ENCODE measurements around the gene CDC42EP1.
A peak's percentile ranks its signal among the peaks of the same experiment; 100 is the strongest.

The CDC42EP1 gene

GRCh38 chr22:37610480-37611129 lies 50.3 kb downstream of the CDC42EP1 start:
- peak in 1 of 2 experiments; percentile 17 for DNase-seq
- TF ChIP-seq POLR2A (IDR thresholded peaks at IDR 0.05; ENCODE audit: low read length), result no peak
- no peak for TF ChIP-seq GATA1 (IDR thresholded peaks at IDR 0.05; ENCODE audit: low read depth, low read length)

- DNase-seq, result no peak
- TF ChIP-seq GATA1 (IDR thresholded peaks at IDR 0.05; ENCODE audit: low read depth, low read length), result no peak
- TF ChIP-seq POLR2A (IDR thresholded peaks at IDR 0.05; ENCODE audit: low read length), result no peak
Observed at GRCh38 chr22:37611207-37611606, 50.9 kb downstream of the CDC42EP1 start.

DNA sequence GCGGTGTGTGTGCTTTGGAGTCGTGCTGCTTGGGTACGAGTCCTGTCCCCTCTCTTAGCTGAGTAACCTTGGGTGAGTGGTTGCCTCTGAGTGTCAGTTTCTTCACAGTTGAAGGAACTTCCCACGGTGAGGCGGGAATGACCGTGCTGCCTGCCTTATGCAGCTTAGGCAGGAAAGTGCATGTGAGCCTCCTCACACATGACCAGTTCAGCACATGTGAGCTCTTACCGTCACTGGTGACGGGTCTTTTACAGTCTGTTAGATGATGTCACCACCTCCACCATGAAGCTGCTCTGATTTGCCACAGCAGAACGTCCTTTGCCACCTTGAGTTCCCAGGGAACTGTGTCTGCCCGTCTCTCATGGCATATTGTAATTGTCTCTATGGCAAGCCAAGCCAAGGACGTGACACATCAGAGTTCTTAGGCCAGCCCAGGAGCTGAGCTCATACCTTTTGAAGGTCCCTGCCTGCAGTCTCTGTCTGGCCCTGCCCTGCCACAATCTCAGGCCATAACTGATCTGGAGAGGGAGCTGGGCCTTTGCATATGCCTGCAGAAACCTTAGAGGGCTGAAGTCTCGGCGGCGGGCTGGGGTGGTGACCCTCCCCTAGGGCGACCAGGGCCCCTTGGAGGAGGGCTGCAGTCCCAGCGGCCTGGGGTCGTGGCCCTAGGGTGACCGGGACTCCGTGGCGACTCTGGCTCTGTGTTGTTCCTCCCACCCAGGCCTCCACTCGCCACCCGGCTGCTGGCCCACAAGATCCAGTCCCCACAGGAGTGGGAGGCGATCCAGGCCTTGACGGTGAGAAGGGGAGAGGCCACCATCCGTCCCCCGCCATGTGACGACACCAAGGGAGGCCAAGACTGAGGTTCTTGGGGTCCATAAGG lies 56.2 kb downstream of the CDC42EP1 start:
- no peak for DNase-seq
- TF ChIP-seq GATA1 (IDR thresholded peaks at IDR 0.05; ENCODE audit: low read depth, low read length) (no peak), POLR2A (IDR thresholded peaks at IDR 0.05; ENCODE audit: low read length) (no peak)

- TF ChIP-seq POLR2A (IDR thresholded peaks at IDR 0.05; ENCODE audit: low read length), result no peak
- no peak for TF ChIP-seq GATA1 (IDR thresholded peaks at IDR 0.05; ENCODE audit: low read depth, low read length)
- no peak for DNase-seq
Observed at GRCh38 chr22:37617431-37617830, 57.2 kb downstream of the CDC42EP1 start.

DNA sequence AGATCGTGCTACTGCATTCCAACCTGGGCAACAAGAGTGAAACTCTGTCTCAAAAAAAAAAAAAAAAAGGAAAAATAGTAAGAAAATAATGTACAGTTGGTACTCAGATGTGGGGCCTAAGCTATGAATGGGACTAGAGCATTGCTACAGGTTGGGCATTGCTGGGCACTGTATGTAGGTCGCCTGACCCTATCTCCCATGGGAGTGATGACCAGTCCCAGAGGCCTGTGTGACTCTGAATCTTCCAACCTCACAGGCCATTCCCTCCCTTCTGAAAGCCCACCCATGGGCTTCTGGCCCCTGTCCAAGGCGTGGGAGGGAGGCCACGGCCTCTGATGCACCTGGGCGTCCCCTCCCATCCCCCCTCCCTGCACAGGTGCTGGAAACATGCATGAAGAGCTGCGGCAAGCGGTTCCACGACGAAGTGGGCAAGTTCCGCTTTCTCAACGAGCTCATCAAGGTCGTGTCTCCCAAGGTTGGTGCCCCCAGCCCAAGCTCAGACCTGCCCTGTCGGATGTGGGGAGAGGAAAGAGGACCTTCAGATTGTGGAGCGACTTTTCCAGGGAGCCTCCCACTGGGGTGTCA lies 57.9 kb downstream of the CDC42EP1 start:
- no peak for DNase-seq
- TF ChIP-seq GATA1 (IDR thresholded peaks at IDR 0.05; ENCODE audit: low read depth, low read length) (no peak), POLR2A (IDR thresholded peaks at IDR 0.05; ENCODE audit: low read length) (no peak)

GRCh38 chr22:37618674-37619073 lies 58.4 kb downstream of the CDC42EP1 start:
- TF ChIP-seq GATA1 (IDR thresholded peaks at IDR 0.05; ENCODE audit: low read depth, low read length), result no peak
- DNase-seq, result no peak

All from erythroblast (primary cell).